Embryonic facial prominence (tissue), 1 donor: ENCODE data around the gene PSMB9.

ENCODE experiments used
- DNase-seq: peaks from one replicate; pipeline ENCODE4 v3.0.0-alpha.2; 2016; ENCODE audit errors: extremely low spot score

PSMB9 gene

DNA sequence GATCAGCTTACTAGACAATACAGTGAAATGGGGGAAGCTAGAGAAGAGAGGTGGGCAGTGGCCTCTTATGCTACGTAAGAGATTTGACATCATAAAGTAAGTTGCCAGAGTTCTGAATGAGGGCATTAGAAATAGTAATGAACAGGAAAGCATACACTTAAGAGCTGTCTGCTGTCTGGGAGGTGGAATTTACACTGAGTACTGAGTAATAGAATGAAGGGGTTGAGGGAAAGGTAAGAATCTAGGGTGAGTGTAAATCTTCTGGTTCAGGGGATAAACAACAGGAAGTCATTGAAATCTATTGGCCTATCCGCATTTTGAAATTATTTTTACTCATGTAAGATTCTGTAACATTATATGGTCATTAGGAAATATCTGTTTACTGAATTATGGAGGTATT lies 51.1 kb downstream of the PSMB9 start:
- no peak for DNase-seq

DNA sequence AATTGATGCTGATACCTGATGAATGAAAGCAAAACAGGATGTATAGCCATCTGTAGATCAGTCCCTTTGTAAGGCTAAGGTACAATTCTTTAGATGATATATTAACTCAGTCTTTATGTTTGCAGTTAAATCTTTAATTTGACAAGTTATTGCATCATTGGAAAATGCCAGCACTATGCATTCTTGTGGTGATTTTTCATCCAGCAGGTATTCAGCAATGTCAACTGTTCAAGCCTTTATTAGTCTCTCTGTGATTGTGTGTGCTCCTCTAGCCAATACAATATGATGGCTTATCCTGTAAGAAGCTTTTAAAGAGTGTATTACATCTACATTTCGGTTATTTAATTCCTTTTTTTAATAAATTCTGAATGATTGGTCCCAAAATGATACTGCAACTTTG lies 52.5 kb downstream of the PSMB9 start:
- no peak for DNase-seq

DNA sequence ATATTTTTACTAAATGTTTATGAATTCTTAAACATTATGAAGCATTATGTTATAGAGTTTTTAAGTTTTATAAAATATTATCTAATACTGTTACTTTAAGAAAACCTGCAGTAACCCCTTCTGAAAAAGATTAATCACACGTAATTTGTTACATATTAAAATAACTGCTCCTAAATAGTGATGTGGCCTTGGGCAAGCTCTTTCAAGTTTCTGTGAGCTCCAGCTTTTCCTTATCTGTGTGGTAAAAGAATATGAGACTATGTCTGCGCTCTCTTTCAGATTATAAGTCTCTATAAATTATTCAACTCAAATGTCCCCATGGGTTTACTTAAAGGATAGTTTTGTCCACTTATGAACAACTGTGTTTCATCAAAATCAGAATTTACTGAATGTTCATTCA lies 54.9 kb downstream of the PSMB9 start:
- no peak for DNase-seq
